Esophagus muscularis mucosa (tissue), 4 donors: ENCODE results near the gene FILIP1L. TPM values are rescaled to one million over a fixed set of nuclear protein-coding genes. Genes with fewer than 3 reads are reported as not detected.

Experiments
- DNase-seq: peaks from one replicate; pipeline ENCODE4 v3.0.0-alpha.2; 2017; ENCODE audit errors: extremely low spot score
- H3K27ac ChIP-seq, 4 donors: fragments of 200-600 bp; sonication (generic); replicated peaks in 1 of 4; 1 replicate in 3 of 4; 2 replicates in 1 of 4; pipeline ENCODE4 v1.5.1; 2016 to 2019; ENCODE audit warnings: mild to moderate bottlenecking in 1 of 4
- H3K27me3 ChIP-seq, 4 donors: fragments of 200-600 bp; sonication (generic); one replicate each; pipeline versions ENCODE4 v1.5.1 to v1.6.0; 2016 to 2019
- H3K36me3 ChIP-seq, 4 donors: fragments of 200-600 bp; sonication (generic); one replicate each; pipeline ENCODE4 v1.5.1; 2016 to 2019
- H3K4me1 ChIP-seq, 4 donors: fragments of 200-600 bp; sonication (generic); one replicate each; pipeline ENCODE4 v1.5.1; 2016 to 2019
- H3K4me3 ChIP-seq, 4 donors: fragments of 200-600 bp; sonication (generic); 1 replicate in 2 of 4; 2 replicates in 2 of 4; pipeline ENCODE4 v1.5.1; 2016 to 2019; ENCODE audit warnings: mild to moderate bottlenecking in 4 of 4, moderate library complexity in 1 of 4
- H3K9me3 ChIP-seq, 4 donors: fragments of 200-600 bp; sonication (generic); 1 replicate in 3 of 4; 2 replicates in 1 of 4; pipeline ENCODE4 v1.5.1; 2016 to 2019
- EP300 ChIP-seq: sonication (generic); formaldehyde crosslinking; IDR thresholded peaks from one replicate; pipeline ENCODE4 v1.6.1; 2017; ENCODE audit warnings: antibody characterized with exemption
- POLR2A ChIP-seq: fragments of 450-650 bp; IDR thresholded peaks from one replicate; pipeline ENCODE4 v1.6.1; 2017; ENCODE audit warnings: antibody characterized with exemption, moderate library complexity, mild to moderate bottlenecking, low read depth
- POLR2AphosphoS5 ChIP-seq, 2 donors: sonication (generic); formaldehyde crosslinking; IDR thresholded peaks; one replicate each; pipeline ENCODE4 v1.6.1; 2017; ENCODE audit warnings: antibody characterized with exemption in 2 of 2
- WGBS: methylation state at CpG from one replicate; pipeline ENCODE4 v1.1.5; 2018; 5-methylcytosine and 5-hydroxymethylcytosine counted together
- intact Hi-C: fragments of 100-400 bp; cut with DNase I; formaldehyde crosslinking; loops from one replicate; pipeline ENCODE4 v1.15.1; 2023
- total RNA-seq, 4 donors: library from RNA; depleted of rRNA; stranded (reverse); fragments of >200 nt; gene quantifications; one replicate each; pipeline versions ENCODE4 v1.1.0 to v1.2.1, GENCODE V29; 2016
- TF ChIP-seq, protein P1 (sequence below), 3 experiments: fragments of 200-600 bp in 2 of 3; fragments of 450-650 bp in 1 of 3; sonication (generic) in 2 of 3; IDR thresholded peaks; one replicate each; pipeline ENCODE4 v1.5.1; 2017 to 2019; ENCODE audit warnings: antibody characterized with exemption in 3 of 3, mild to moderate bottlenecking in 2 of 3, moderate library complexity in 1 of 3

FILIP1L gene
- total RNA-seq, 4 donors from 2014 or later: 120 to 134 (median 127) TPM

DNA sequence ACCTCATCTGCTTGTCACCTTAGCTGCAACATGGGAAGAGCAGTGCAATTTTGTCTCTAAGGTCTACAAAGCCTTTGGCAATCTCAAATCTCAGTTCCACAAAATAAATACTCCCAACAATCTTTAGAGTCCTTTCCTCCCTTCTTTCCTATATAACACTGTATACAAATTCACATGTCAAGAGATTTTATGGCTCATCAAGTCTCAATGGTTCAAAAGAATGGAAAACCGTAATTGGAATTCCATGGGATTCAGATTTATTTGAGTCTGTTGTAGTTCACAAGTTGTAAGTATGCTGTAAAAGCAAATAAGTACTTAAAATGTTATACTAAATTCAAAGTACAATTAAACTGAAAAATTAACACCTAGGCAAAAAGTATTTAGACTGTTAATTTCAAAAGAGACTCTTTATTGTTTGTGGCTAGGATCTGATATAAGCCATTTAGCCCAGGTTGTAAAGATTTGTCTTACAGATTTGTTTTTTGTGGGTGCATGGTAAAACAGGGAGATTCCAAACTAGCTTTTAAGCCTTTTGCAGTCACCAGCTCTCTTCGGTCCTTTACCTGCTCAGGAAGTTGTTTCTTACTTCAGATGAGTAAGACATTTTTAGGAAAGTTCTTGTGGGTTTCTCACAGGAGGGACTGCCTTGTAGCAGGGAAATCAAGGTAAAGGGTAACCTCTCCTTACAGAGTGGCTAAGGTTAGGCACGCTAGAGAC lies 246.5 kb downstream of the FILIP1L start:
- Histone ChIP-seq H3K27me3 (no peaks in the 10 kb centered on the region), H3K9me3 (no peaks in the 10 kb centered on the region), H3K4me1 (peaks cover 38 to 100% (median 97%) of the 10 kb centered on the region in 4 donors), H3K36me3 (peaks cover 0 to 57% (median 9%) of the 10 kb centered on the region in 4 donors), H3K4me3 (peak overlapping the region in 3 of 4 donors; percentile 16 to 27 (median 24)), H3K27ac (peak overlapping the region; percentile 93 to 96 (median 94))
- no peak for DNase-seq
- 62% methylated on average over 3 of the region's 3 CpGs for WGBS
- intact Hi-C loops: loop anchor here (5.0 kb wide), 1 partner anchor 175 kb away; no protein-coding TSS in a partner anchor
- TF ChIP-seq EP300 (no peak), POLR2A (no peak), POLR2AphosphoS5 (IDR thresholded peaks at IDR 0.05) (no peak)
- TF ChIP-seq, protein P1, sequence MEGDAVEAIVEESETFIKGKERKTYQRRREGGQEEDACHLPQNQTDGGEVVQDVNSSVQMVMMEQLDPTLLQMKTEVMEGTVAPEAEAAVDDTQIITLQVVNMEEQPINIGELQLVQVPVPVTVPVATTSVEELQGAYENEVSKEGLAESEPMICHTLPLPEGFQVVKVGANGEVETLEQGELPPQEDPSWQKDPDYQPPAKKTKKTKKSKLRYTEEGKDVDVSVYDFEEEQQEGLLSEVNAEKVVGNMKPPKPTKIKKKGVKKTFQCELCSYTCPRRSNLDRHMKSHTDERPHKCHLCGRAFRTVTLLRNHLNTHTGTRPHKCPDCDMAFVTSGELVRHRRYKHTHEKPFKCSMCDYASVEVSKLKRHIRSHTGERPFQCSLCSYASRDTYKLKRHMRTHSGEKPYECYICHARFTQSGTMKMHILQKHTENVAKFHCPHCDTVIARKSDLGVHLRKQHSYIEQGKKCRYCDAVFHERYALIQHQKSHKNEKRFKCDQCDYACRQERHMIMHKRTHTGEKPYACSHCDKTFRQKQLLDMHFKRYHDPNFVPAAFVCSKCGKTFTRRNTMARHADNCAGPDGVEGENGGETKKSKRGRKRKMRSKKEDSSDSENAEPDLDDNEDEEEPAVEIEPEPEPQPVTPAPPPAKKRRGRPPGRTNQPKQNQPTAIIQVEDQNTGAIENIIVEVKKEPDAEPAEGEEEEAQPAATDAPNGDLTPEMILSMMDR (IDR thresholded peaks at IDR 0.05): no peak

DNA sequence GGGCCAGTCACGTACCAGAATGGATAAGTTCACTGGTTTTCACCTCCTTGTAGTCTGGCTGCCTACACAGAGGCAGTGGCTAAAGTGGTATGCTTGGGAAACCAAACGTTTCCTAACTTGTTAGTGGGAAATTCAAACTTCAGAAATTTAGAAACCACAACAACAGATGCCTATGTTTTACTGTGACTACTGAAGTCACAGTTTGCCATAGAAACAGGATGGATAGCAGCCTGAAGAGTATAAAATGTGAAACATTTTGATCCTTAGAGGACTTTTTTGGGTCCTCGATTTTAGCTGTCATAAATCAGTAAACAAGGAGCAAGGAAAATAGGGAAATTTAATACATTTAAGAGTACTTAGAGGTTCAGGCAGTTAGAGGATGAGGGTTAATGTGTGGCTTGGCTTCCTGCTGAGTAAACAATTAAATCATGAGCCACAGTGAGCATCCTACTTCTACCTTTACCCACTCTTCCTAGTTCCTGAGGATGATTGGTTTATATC lies 248.0 kb downstream of the FILIP1L start:
- WGBS: 19% methylated on average over 3 of the region's 3 CpGs

DNA sequence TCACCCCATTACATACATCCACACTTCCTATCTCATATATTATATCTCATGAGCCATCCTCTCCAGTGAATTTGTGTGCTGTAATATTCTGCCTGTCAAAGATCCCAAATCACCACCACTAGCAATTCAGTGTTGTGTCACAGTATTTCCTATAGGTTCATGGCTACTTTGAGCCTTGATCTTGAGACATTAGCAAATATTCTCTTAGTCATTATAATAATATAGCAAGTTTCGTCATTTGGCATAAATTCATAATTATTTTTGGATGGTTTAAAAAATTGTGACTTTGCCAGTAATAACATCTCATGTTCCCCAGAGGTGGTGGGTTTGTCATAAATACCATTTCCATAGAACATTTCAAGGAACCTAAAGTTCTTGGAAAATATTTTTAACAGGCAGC lies 249.0 kb downstream of the FILIP1L start:
- Histone ChIP-seq H3K4me3 (no peak overlapping the region), H3K36me3 (peaks cover 0 to 64% (median 9%) of the 10 kb centered on the region in 4 donors), H3K9me3 (no peaks in the 10 kb centered on the region), H3K27me3 (no peaks in the 10 kb centered on the region), H3K27ac (peak overlapping the region; percentile 93 to 96 (median 94)), H3K4me1 (peaks cover 39 to 100% (median 97%) of the 10 kb centered on the region in 4 donors)
- TF ChIP-seq POLR2A (no peak), POLR2AphosphoS5 (IDR thresholded peaks at IDR 0.05) (no peak), EP300 (no peak)
- TF ChIP-seq, protein P1 (IDR thresholded peaks at IDR 0.05): no peak
- 55% methylated on average over 1 of the region's 1 CpG for WGBS
- no peak for DNase-seq
- intact Hi-C loops: loop anchor here (5.0 kb wide), 1 partner anchor 177 kb away; no protein-coding TSS in a partner anchor

More for the DNA sequence above, 248.0 kb downstream of the FILIP1L start:
- peaks cover 0 to 64% (median 15%) of the 10 kb centered on the region in 4 donors for H3K36me3 ChIP-seq
- H3K9me3 ChIP-seq: no peaks in the 10 kb centered on the region
- no peak for DNase-seq
- H3K27ac ChIP-seq: peak overlapping the region; percentile 93 to 96 (median 94)
- H3K4me3 ChIP-seq: peak overlapping the region in 1 of 4 donors; percentile 1
- intact Hi-C loops: loop anchor here (5.0 kb wide), 1 partner anchor 176 kb away; no protein-coding TSS in a partner anchor
- TF ChIP-seq, protein P1 (IDR thresholded peaks at IDR 0.05): no peak
- TF ChIP-seq EP300: no peak
- TF ChIP-seq POLR2AphosphoS5 (IDR thresholded peaks at IDR 0.05): no peak
- no peak for TF ChIP-seq POLR2A
- H3K27me3 ChIP-seq: no peaks in the 10 kb centered on the region
- peaks cover 36 to 100% (median 97%) of the 10 kb centered on the region in 4 donors for H3K4me1 ChIP-seq

DNA sequence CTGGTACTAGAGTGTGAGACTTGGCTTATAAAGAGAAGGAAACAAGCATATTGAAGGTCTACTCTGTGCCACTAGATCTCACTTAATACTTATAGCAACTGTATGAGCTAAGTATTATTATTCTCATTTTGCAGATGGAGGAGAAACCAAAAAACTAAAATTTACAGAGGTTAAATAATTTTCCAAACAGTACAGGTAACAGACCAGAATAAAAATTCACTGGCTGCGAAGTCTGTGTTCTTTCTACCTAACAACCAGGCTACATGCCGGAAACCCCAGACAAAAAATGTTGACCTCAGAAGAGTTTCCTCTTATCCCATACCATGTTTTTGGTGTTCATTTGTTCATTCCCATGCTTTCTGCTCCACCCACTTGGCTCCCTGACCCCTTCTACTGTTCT lies 250.0 kb downstream of the FILIP1L start:
- intact Hi-C loops: no loop called here

More for the DNA sequence above, 250.0 kb downstream of the FILIP1L start:
- Histone ChIP-seq H3K4me1 (peaks cover 49 to 100% (median 97%) of the 10 kb centered on the region in 4 donors), H3K4me3 (no peak overlapping the region), H3K27me3 (no peaks in the 10 kb centered on the region), H3K27ac (peak overlapping the region; percentile 93 to 96 (median 94)), H3K9me3 (no peaks in the 10 kb centered on the region), H3K36me3 (peaks cover 0 to 64% (median 9%) of the 10 kb centered on the region in 4 donors)
- TF ChIP-seq, protein P1 (IDR thresholded peaks at IDR 0.05): no peak
- TF ChIP-seq POLR2A: no peak
- no peak for TF ChIP-seq POLR2AphosphoS5 (IDR thresholded peaks at IDR 0.05)
- TF ChIP-seq EP300: no peak
- no peak for DNase-seq
- WGBS: 87% methylated on average over 2 of the region's 2 CpGs
